Right lobe of liver (tissue), 6 donors: ENCODE data around the gene TMEM225B. TPM values are rescaled to one million over a fixed set of nuclear protein-coding genes. Genes with fewer than 3 reads are reported as not detected.
"Not testable (repeated sequence)": the region's sequence is repeated elsewhere in the genome, so short reads cannot be mapped to it uniquely, and the experiment has no call there.

ENCODE experiments used
- ATAC-seq, 4 donors: fragments of 200-7000 bp; cut with Tn5 transposase; one replicate each; pipeline ENCODE4 v1.9.1; 2020; ENCODE audit warnings: mild to moderate bottlenecking in 4 of 4, moderate library complexity in 4 of 4
- DNase-seq, 3 donors: peaks; one replicate each; pipeline ENCODE4 v3.0.0-alpha.2; 2020
- H3K27ac ChIP-seq, 3 donors: fragments of 200-600 bp; one replicate each; pipeline ENCODE4 v1.8.0; 2022
- H3K27me3 ChIP-seq, 2 donors: fragments of 200-600 bp; one replicate each; pipeline ENCODE4 v1.8.0; 2022
- H3K36me3 ChIP-seq, 4 donors: fragments of 200-600 bp; sonication (generic) in 1 of 4; one replicate each; pipeline versions ENCODE4 v1.5.1 to v1.8.0; 2017 to 2022; ENCODE audit warnings: control low read depth in 1 of 4
- H3K4me1 ChIP-seq, 4 donors: fragments of 200-600 bp; sonication (generic) in 1 of 4; one replicate each; pipeline versions ENCODE4 v1.5.1 to v1.8.0; 2017 to 2022; ENCODE audit warnings: control low read depth in 1 of 4
- H3K4me3 ChIP-seq, 3 donors: fragments of 200-600 bp; one replicate each; pipeline ENCODE4 v1.8.0; 2022
- H3K9me3 ChIP-seq, 4 donors: fragments of 200-600 bp; sonication (generic) in 1 of 4; one replicate each; pipeline versions ENCODE4 v1.5.1 to v1.8.0; 2017 to 2022; ENCODE audit warnings: control low read depth in 1 of 4
- POLR2A ChIP-seq: fragments of 450-650 bp; IDR thresholded peaks from one replicate; pipeline ENCODE4 v1.6.1; 2017; ENCODE audit warnings: antibody characterized with exemption, mild to moderate bottlenecking
- WGBS: methylation state at CpG from one replicate; pipeline ENCODE4 v1.1.6; 2018; ENCODE audit warnings: low coverage, low lambda C conversion rate; ENCODE audit not compliant: insufficient coverage; ENCODE audit errors: missing lambda C conversion rate; 5-methylcytosine and 5-hydroxymethylcytosine counted together
- intact Hi-C, 2 donors: fragments of 100-400 bp; cut with DNase I; formaldehyde crosslinking; loops; one replicate each; pipeline versions ENCODE4 v1.11.2 to v1.14.1; 2022
- total RNA-seq, 6 experiments: library from RNA; depleted of rRNA in 2 of 6; stranded (reverse); fragments of >200 nt in 2 of 6; fragmentation: NEBNext Ultra II Directional in 3 of 6; extraction: Animal tissue kit (Norgen Biotek cat#: 25700) in 3 of 6; gene quantifications; one replicate each; pipeline versions ENCODE4 v1.1.0 to v1.2.4, GENCODE V29; 2016 to 2023
- TF ChIP-seq, protein P1 (sequence below), 4 donors: fragments of 200-600 bp in 3 of 4; fragments of 450-650 bp in 1 of 4; IDR thresholded peaks; one replicate each; pipeline versions ENCODE4 v1.5.1 to v1.8.0; 2016 to 2022; ENCODE audit warnings: antibody characterized with exemption in 4 of 4, mild to moderate bottlenecking in 2 of 4
- donor health status: DM: no; HTN: yes; CAD: no.
- donor health status: DM: no; HTN: no; CAD: no.
- donor health status: DM: no; HTN: no; CAD: no.
- donor health status: DM: no; HTN: yes; CAD: no.
- donor health status: DM: no; HTN: yes; CAD: no.

TMEM225B gene
- total RNA-seq, 6 experiments from 2014 or later: 0.25 to 1.4 (median 0.29) TPM; not detected in 2

DNA sequence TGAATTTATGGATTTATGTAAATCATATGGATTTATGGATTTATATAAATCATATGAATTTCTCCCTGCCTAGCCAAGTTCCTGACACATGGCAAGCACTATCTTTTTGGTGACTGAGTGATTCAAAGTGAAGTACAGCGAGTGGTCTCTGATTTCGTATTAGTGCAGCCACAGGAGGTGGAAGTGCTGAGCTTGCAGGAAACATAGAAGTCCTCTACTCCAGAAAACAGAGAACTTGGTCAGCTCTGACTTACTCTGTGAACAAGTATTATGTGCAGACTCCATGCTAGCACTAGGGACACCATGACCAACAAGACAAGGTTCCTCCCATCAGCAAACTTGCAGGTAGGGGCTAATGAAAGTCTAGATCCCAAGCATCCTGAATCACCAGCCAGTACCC lies 53.2 kb downstream of the TMEM225B start:
- no peak overlapping the region for H3K4me3 ChIP-seq
- H3K9me3 ChIP-seq: no peaks in the 10 kb centered on the region
- WGBS: 92% methylated on average over 2 of the region's 2 CpGs
- peaks cover 0 to 5% (median under 1%) of the 10 kb centered on the region in 4 donors for H3K36me3 ChIP-seq
- TF ChIP-seq, protein P1, sequence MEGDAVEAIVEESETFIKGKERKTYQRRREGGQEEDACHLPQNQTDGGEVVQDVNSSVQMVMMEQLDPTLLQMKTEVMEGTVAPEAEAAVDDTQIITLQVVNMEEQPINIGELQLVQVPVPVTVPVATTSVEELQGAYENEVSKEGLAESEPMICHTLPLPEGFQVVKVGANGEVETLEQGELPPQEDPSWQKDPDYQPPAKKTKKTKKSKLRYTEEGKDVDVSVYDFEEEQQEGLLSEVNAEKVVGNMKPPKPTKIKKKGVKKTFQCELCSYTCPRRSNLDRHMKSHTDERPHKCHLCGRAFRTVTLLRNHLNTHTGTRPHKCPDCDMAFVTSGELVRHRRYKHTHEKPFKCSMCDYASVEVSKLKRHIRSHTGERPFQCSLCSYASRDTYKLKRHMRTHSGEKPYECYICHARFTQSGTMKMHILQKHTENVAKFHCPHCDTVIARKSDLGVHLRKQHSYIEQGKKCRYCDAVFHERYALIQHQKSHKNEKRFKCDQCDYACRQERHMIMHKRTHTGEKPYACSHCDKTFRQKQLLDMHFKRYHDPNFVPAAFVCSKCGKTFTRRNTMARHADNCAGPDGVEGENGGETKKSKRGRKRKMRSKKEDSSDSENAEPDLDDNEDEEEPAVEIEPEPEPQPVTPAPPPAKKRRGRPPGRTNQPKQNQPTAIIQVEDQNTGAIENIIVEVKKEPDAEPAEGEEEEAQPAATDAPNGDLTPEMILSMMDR (IDR thresholded peaks at IDR 0.05): no peak
- no peak for TF ChIP-seq POLR2A
- H3K4me1 ChIP-seq: no peaks in the 10 kb centered on the region
- H3K27ac ChIP-seq: no peak overlapping the region
- H3K27me3 ChIP-seq: no peaks in the 10 kb centered on the region
- intact Hi-C loops: no loop called here
- ATAC-seq (peak; percentile 13 to 37 (median 18)), DNase-seq (no peak)

GRCh38 chr7:99652671-99653070 lies 54.6 kb downstream of the TMEM225B start:
- H3K36me3 ChIP-seq: peaks cover 0 to 5% (median under 1%) of the 10 kb centered on the region in 4 donors
- no peak for DNase-seq
- H3K27ac ChIP-seq: no peak overlapping the region
- H3K4me1 ChIP-seq: no peaks in the 10 kb centered on the region
- H3K27me3 ChIP-seq: no peaks in the 10 kb centered on the region
- no peaks in the 10 kb centered on the region for H3K9me3 ChIP-seq
- no peak overlapping the region for H3K4me3 ChIP-seq
- intact Hi-C loops: no loop called here
- peak; percentile 21 for TF ChIP-seq POLR2A
- TF ChIP-seq, protein P1 (IDR thresholded peaks at IDR 0.05): no peak
- ATAC-seq: peak; percentile 6 to 22 (median 6)
- 32% methylated on average over 2 of the region's 2 CpGs for WGBS

DNA sequence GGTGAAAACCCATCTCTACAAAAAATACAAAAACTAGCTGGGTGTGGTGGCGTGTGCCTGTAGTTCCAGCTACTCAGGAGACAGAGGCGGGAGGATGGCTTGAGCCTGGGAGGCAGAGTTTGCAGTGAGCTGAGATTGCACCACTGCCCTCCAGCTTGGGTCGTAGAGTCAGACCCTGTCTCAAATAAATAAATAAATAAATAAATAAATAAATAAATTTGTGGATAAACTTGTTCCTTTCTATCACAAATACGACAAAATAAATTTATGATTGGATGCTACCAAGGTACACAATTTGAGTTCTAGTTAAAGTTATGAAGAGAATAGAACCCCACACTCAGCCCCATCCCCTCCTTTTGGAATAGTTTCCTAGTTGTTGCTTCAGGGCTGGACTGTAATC lies 55.2 kb downstream of the TMEM225B start:
- intact Hi-C loops: not testable (repeated sequence)

GRCh38 chr7:99653754-99654153 lies 55.7 kb downstream of the TMEM225B start:
- ATAC-seq (peak; percentile 54 to 82 (median 60)), DNase-seq (peak in 1 of 3 donors; percentile 71)
- no peak overlapping the region for H3K4me3 ChIP-seq
- H3K27ac ChIP-seq: no peak overlapping the region
- H3K36me3 ChIP-seq: peaks cover 0 to 8% (median 0%) of the 10 kb centered on the region in 4 donors
- no peaks in the 10 kb centered on the region for H3K4me1 ChIP-seq
- peak; percentile 49 for TF ChIP-seq POLR2A
- TF ChIP-seq, protein P1 (IDR thresholded peaks at IDR 0.05): no peak
- 88% methylated on average over 2 of the region's 3 CpGs for WGBS
- intact Hi-C loops: no loop called here
- no peaks in the 10 kb centered on the region for H3K9me3 ChIP-seq
- no peaks in the 10 kb centered on the region for H3K27me3 ChIP-seq

More for the DNA sequence above, 55.2 kb downstream of the TMEM225B start:
- DNase-seq (peak in 1 of 3 donors; percentile 63), ATAC-seq (peak; percentile 19 to 35 (median 29))
- not testable (repeated sequence) for H3K4me3 ChIP-seq, H3K27ac ChIP-seq, H3K27me3 ChIP-seq, H3K9me3 ChIP-seq, H3K4me1 ChIP-seq, H3K36me3 ChIP-seq
- WGBS: 50% methylated on average over 4 of the region's 4 CpGs

GRCh38 chr7:99654626-99655025 lies 56.6 kb downstream of the TMEM225B start:
- H3K4me1 ChIP-seq, H3K9me3 ChIP-seq, intact Hi-C loops, ATAC-seq, H3K27me3 ChIP-seq, H3K4me3 ChIP-seq, DNase-seq, H3K27ac ChIP-seq: not testable (repeated sequence)
- peaks cover 0 to 11% (median 3%) of the 10 kb centered on the region in 4 donors for H3K36me3 ChIP-seq
- 78% methylated on average over 3 of the region's 3 CpGs for WGBS

DNA sequence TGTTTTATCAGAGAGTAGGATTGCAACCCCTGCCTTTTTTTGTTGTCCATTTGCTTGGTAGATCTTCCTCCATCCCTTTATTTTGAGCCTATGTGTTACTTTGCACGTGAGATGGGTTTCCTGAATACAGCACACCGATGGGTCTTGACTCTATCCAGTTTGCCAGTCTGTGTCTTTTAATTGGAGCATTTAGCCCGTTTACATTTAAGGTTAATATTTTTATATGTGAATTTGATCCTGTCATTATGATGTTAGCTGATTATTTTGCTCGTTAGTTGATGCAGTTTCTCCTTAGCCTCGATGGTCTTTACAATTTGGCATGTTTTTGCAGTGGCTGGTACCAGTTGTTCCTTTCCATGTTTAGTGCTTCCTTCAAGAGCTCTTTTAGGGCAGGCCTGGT lies 59.8 kb downstream of the TMEM225B start:
- 82% methylated on average over 5 of the region's 5 CpGs for WGBS
- H3K4me3 ChIP-seq, intact Hi-C loops, H3K27me3 ChIP-seq, DNase-seq, H3K4me1 ChIP-seq, ATAC-seq, H3K9me3 ChIP-seq, H3K27ac ChIP-seq: not testable (repeated sequence)
- H3K36me3 ChIP-seq: peaks cover 0 to 43% (median 33%) of the 10 kb centered on the region in 4 donors

Other genes starting within 250 kb of the TMEM225B start
- 100 to 1,000 TPM in 2 of 6 experiments, 10 to 100 TPM in 4; 24.4 to 197 (median 52.7) TPM for gene ARPC1B, start 223.5 kb upstream of the TMEM225B start, total RNA-seq
- gene PDAP1, start 189.7 kb upstream of the TMEM225B start, total RNA-seq: 10 to 100 TPM; 36.3 to 52.9 (median 39.6) TPM
- 10 to 100 TPM; 25.6 to 49.2 (median 33.3) TPM for gene BUD31, start 189.3 kb upstream of the TMEM225B start, total RNA-seq
- gene PTCD1, start 159.5 kb upstream of the TMEM225B start, total RNA-seq: 1 to 10 TPM; 2.4 to 5.3 (median 2.8) TPM
- 10 to 100 TPM; 10.1 to 16.7 (median 12.0) TPM for gene CPSF4, start 159.3 kb upstream of the TMEM225B start, total RNA-seq
- gene ATP5MF, start 132.1 kb upstream of the TMEM225B start, total RNA-seq: 1,000 to 10,000 TPM in 2 of 6 experiments, 100 to 1,000 TPM in 4; 134 to 1,633 (median 145) TPM
- gene ZNF789, start 125.4 kb upstream of the TMEM225B start, total RNA-seq: 1 to 10 TPM; 2.8 to 5.6 (median 4.0) TPM
- 10 to 100 TPM in 2 of 6 experiments, 1 to 10 TPM in 4; 6.6 to 12.3 (median 9.4) TPM for gene ZNF394, start 98.0 kb upstream of the TMEM225B start, total RNA-seq
- 1 to 10 TPM; 2.7 to 4.4 (median 3.1) TPM for gene ZKSCAN5, start 93.6 kb upstream of the TMEM225B start, total RNA-seq
- 1 to 10 TPM; 1.4 to 3.4 (median 2.3) TPM for gene FAM200A, start 46.2 kb upstream of the TMEM225B start, total RNA-seq
- gene ZNF655, start 39.6 kb upstream of the TMEM225B start, total RNA-seq: 10 to 100 TPM; 21.5 to 44.4 (median 26.0) TPM
- 1 to 10 TPM; 4.5 to 7.4 (median 6.0) TPM for gene ZSCAN25, start 18.7 kb downstream of the TMEM225B start, total RNA-seq
- gene CYP3A5, start 81.7 kb downstream of the TMEM225B start, total RNA-seq: 100 to 1,000 TPM; 307 to 774 (median 646) TPM
- 100 to 1,000 TPM in 4 of 6 experiments, 10 to 100 TPM in 2; 19.8 to 623 (median 340) TPM for gene CYP3A7, start 136.9 kb downstream of the TMEM225B start, total RNA-seq
- gene CYP3A4, start 185.9 kb downstream of the TMEM225B start, total RNA-seq: over 10,000 TPM in 1 of 6 experiments, 1,000 to 10,000 TPM in 2, 100 to 1,000 TPM in 3; 443 to 12,747 (median 1,120) TPM
- 100 to 1,000 TPM in 1 of 6 experiments, 10 to 100 TPM in 3, 1 to 10 TPM in 2; 4.9 to 132 (median 22.5) TPM for gene CYP3A43, start 229.7 kb downstream of the TMEM225B start, total RNA-seq